HG03045 (cell line): Measurements from ENCODE around the gene NINJ2.

Source experiments
- ATAC-seq: cut with Tn5 transposase; IDR thresholded peaks from one replicate; pipeline ENCODE4 v1.9.1; 2021; ENCODE audit warnings: mild to moderate bottlenecking, moderate library complexity; ENCODE audit not compliant: unreplicated experiment

The NINJ2 gene

DNA sequence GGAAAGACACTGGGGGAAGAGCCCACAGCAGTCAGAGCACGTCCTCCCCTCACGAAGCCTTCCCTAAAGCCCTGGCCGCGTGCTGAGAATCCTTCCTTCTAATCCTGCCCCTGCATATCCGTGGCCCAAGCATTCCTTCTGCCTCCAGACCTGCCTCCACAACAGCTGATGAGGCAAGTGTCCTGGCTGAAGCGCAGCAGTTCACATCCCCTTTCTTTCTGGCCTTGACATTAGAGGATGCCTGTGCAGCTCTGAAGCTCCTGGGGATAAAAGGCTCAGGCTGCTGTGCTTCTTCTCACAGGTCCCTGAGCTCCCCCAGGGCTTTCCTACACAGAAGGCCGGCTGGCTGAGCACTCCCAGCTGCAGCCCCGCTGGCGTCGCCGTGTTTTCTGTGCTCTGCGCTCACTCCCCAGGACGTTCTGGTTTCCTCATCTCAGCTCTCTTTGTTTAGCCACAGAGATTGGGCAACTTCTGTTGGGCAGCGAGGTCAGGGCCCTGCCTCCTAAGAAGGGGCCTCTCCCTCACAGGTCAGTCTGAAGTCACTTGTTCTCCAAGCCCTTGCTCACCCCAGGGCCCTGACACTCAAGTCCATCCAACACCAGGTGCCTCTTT lies 45.8 kb downstream of the NINJ2 start:
- no peak for ATAC-seq

DNA sequence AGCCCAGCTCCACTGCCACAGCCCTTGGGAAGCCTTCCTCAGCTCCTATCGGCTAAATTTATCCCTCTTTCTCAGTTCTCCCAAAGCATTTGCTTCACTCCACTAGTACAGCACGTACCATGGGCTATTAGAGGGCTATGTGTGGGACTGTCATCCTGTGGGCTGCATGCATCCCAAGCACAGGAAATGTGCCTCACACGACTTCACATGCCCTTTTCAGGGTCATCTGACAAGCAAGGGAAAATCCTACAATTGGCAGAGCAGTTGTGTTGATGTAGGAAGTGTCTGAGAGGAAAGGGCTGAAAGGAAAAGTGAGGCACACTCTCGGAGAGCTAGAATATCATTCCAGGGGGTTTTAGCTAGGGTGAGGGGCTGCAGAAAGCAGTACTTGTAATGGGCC lies 47.6 kb downstream of the NINJ2 start:
- ATAC-seq, result no peak

DNA sequence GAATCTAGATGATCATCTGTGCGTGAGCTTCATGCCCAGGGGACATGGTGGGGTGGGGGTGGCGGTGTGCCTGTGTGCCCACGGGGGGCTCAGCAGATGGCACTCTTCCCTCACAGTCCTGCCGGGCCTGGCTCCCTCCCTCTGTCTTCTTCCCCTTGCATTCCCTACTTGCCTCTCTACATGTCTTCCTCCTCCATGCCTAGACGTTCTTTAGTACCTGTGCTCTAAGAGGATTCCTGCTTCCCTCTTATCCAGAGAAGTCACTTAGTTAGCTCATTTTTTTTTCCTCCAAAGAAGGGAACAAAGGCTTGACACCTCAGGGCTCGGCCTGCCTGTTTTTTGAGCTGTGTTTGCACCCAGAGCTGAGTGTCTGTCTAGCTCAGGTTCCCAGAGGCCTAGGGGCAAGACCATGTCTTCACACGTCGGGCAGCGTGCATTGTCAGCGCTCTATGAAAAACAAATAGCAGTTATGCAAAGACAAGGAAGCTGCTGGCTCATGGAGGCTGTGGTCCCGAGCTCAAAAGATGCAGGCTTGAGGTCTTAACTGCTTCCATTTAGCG lies 48.8 kb downstream of the NINJ2 start:
- no peak for ATAC-seq

DNA sequence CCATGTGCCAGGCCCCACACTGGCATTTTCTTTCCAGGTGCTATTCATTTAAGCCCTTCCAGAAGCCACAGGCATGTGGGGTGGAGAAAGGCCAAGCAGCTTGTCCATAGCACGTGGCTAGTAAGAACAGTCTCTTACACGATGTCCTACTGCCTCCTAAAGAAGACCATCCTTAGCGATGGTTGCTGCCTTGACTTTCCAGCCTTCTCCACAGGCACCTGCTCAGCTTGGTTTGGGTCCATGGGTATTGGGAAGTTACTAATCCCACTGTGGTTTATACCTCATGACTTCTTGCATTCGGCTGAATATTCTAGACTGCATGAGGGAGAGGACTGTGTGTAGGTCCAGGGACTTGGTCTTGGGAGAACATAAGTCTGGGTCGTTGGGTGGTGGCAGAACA lies 49.2 kb downstream of the NINJ2 start:
- ATAC-seq, result no peak

DNA sequence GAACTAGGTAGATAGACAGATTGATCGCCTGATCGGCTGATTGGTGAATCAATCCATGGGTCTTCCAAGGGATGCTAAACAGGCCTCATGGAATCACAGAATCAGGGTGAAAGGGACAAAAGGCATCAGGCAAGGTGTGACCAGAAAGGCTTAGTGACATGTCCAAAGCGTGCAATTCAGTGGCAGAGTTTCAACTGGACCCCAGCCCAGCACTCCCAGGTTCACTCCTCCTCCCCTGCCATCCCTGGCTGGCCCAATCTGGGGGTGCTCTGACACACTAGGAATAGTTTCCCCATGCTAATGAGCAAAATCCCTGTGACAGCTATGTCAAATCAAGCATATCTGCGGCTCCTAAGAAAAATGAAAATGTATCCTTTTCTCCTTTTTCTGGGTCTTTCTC lies 50.4 kb downstream of the NINJ2 start:
- ATAC-seq, result no peak

DNA sequence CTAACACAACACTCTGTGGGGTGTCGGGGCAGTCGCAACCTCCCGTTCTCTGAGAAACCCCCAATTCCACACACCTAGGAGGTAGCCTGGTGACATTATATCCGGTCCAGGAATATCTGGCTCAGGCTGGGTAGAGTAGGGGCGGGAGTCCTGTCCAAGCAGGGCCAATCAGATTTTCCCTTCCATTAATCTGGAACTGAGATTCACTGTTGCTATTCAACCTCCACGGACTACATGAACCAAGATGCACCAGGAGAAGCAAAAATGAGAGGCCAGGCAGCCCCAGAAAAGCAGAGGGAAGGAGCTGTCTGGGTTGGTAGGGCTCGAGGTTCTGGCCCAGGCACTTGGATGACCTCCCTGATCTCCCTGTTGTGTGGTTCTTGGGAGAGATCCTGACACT lies 51.0 kb downstream of the NINJ2 start:
- ATAC-seq, result no peak

DNA sequence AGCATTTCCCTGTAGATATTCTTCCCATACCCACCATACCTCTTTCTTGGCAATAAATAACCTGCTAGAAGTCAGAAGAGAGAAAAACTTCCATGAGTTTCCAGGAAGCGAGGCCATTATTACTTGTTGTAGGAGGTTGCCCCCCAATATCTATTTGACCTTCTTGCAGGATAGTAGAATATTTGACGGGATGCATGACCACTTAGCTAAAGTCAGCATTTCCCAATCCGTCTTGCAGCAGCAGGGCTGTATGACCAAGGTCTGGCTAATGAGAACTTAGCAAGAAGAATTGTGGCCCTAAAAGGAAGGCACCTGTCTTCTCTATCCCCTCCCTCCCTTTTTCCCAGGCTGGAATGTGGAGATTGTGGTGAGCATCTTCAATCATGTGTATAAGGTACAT lies 51.5 kb downstream of the NINJ2 start:
- ATAC-seq, result no peak

DNA sequence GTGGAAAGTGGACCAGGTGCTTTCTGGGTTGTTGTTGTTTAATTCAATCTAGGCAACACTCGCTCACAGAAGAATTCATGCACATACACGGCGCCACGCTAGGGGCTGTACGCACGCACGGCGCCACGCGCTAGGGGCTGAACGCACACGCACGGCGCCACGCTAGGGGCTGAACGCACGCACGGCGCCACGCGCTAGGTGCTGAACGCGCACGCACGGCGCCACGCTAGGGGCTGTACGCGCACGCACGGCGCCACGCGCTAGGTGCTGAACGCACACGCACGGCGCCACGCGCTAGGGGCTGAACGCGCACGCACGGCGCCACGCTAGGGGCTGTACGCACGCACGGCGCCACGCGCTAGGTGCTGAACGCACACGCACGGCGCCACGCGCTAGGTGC lies 54.3 kb downstream of the NINJ2 start:
- ATAC-seq, result no peak

DNA sequence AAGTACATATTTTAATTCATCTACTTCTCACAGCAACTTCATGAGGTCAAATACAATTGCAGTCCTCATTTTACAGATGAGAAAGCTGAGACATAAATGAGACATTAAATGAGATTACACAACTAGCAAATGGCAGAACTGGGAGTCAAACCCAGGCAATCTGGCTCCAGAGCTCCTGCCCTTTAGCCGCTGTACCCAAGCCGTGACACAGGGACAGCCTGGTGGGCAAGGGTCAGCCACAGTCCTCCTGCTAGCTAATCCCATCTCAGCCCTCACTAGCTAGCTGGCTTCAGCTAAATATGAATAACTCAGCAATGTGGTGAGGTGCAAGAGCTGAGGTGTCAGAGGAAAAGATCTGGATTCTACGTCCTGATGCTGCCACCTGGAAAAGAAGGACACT lies 54.8 kb downstream of the NINJ2 start:
- no peak for ATAC-seq

DNA sequence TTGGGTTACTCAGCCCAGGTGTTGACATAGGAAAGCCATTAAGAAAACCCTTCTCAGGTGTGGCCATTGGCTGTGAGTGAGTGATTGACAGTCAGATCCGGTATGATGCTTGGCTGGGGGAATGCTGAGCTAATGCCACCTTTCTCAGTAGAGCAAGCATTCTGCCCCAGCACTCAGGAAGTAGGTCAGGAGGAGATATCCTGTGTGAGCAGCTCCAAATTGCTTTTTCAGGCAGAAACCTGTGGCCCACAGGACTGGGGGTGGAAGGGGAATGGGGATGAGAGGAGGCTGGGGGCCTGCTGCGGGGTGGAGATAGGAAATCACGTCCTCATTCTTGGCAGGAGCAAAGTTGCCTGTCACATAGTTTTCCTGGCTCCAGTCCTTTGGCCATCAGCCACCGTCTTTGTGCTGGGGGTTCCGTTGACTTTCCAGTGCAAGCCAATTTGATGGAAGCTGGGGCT lies 55.7 kb downstream of the NINJ2 start:
- ATAC-seq, result no peak

DNA sequence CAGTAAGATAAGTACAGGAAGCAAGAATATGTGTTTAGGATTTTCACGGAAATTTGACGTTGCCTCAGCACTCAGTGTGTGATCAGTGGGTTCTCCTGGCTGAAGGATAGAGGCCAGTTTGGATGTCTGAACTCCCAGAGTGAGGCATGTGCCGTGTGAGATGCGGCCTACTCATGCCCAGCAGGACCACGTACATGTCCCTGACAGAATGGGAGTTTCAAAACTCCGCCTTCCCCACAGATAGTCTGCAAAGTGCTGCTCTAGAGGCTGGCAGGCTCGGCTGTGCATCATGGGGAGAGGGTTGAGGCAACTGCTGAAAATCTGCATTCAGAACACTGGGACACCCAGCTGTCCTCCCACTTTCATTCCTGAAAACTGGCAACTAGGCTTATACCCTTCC lies 58.3 kb downstream of the NINJ2 start:
- ATAC-seq, result no peak

DNA sequence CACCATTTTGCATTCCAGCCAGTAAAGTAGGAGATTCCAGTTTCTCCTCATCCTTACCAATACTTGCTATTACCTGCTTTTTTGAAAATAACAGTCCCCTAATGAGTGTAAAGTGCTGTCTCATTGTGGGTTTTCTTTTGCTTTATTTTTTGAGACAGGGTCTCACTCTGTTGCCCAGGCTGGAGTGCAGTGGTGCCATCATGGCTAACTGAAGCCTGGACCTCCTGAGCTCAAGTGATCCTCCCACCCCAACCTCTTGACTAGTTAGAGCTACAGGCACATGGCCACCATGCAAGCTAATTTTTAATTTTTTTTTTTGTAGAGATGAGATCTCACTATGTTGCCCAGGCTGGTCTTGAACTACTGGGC lies 60.6 kb downstream of the NINJ2 start:
- ATAC-seq, result no peak

DNA sequence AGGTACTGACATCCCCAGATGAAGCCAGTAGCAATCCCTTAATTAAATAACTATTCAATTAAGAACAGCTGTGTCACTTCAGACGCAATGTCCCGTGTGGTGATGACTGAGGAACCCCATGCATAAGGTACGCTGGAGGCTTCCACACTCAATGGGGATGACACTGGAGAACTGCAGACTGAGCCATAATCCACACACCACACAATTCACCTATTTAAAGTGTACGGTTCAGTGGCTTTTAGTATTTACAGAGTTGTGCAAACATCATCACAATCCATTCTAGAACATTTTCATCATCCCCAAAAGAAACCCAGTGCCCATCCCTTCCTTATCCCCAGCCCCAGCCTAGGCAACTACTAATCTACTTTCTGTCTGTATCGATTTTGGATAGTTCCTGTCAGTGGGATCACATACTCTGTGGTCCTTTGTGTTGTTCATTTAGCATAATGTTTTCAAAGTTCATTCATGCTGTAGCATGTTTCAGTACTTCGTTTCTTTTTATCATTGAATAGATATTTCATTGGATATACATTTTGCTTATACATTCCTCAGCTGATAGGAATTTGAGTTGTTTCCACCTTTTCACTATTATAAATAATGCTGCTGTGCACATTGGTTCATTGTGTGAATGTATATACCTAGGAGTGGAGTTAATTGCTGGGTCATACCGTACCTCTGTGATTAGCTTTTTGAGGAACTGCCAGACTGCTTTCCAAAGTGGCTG lies 61.1 kb downstream of the NINJ2 start:
- ATAC-seq, result no peak

DNA sequence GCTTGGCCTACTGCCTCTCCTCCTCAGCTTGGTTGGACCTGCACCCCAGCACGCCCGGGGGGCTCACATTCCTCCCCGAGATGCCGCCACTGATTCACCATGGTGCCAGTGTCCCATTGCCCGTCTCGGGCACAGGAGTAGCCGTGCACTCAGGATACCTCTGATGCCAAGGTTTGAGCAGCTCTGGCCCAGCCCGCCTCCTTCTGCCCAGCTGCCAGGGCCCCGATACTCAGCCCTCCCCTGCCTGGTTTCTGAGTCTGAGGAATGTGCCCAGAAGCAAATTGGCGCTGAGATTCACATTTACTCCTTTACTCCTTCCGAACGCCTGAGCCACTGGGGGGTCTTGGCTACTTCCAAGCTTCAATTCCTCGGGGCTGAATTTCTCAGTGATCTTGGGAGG lies 63.5 kb downstream of the NINJ2 start:
- no peak for ATAC-seq

DNA sequence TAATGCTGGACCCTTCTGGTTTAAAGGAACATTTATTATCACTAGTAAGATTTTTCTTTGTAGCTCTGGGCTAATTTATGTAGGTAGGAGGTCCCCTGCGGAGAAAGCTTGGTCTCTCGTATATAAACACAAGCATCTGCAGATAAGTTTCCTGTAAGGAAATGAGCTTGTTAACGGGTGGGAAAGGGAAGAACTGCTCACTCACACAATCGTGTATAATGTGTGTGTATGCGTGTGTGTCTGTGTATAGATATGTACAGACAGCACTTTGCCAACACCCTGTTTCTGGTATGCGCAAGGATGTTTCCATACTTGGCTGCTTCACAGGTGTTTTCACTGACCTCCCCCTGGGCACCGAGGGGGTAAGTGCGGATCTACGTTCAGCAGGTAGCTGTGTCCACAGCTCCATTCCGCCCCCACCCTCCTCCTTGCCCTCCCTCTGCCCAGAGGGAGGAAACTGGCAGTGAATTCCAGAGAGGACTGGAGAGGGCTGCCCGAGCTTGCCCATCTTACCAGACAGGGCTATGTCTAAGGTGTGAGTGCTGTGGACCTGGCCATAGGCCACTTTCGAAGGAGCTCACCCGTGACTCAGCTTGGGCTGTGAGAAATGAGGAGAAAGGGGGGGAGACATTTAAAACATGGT lies 65.2 kb downstream of the NINJ2 start:
- no peak for ATAC-seq

DNA sequence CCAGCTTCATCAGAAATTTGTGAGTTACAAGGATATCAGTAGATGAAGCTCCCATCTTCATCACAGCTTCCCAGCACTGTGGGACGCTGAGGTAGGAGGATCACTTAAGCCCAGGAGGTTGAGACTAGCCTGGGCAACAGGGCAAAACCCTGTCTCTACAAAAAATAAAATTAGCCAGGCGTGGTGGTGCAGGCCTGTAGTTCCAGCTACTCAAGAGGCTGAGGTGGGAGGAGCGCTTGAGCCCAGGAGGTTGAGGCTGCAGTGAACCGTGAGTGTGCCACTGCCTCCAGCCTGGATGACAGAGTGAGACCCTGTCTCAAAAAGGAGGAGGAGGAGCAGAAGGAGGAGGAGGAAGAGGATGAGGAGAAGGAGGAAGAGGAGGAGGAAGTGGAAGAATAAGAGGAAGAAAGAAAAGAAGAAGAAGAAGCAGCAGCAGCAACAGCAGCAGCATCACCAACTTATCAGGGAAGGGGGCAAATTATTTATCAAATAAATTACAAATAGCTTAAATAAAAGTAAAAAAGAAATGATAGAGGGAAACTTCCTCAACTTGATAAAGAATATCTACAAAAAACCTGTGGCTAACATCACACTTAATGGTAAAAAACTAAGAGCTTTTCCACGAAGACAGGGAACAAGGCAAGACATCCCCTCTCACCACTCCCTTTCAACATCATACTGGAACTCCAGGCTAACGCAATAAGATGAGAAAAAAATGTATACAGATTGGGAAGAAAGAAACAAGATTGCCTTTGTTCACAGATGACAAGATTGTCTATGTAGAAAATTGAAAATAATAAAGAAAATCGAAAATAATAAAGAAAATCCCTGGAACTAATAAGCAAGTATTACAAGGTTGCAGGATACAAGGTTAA lies 69.6 kb downstream of the NINJ2 start:
- no peak for ATAC-seq

DNA sequence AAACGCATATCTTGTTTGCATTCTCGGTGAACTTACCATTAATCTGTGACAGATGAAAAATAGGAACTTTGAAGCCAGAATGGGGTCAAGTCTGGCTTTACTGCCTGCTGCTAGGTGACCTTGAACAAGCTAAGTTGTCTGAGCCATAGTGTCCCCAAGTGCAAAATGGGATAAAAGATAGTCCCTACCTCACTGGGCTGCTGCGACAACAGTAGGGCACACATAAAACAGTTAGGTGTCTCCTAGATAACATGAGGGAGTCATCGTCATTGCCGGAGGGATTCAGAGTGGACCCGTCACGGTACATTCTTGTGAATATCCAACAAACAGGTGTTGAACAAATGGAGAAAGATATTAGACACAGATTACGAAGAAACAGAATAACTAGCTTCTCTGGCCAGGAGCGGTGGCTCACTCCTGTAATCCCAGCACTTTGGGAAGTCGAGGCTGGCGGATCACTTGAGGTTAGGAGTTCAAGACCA lies 71.2 kb downstream of the NINJ2 start:
- no peak for ATAC-seq

DNA sequence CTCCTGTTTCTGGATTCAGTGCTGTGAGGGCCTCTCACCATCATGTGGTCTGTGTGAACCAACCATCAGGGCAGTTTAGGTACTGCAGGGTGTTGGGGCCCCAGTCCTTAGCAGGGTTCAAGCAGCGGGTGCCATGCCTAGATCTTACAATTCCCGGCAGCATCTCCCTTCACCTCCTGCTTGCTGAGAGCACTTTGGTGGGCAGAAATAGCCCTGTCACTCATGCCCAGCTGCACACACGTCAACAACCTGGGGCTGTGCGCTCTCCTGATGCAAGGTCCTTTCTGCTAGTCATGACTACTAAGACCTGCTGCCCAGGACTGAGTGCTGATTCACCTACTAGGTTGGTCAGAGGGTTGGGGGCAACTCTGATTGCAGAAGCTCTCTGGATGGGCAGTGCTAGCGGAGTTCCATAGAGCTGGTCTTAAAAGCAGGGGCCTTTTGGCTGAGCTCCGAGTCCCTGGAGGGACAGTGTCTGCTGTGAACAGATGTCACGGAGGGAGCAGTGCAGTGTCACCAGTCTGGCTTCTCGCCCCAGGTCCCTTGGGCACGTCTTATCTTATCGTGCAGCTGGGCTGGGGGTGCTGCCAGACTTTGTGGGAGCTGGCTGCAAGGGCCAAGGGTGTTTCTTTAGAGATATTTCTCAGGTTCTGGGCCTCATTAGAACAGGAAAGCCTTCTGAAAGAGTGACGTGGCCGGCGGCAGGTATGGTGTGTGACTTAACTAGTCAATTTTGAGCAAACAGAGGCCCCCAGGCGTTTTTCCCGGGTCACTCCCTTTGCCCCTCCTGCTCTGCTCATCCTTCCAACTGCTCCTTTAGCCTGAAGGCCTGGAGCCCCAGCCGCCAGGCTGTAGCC lies 71.8 kb downstream of the NINJ2 start:
- ATAC-seq, result no peak

DNA sequence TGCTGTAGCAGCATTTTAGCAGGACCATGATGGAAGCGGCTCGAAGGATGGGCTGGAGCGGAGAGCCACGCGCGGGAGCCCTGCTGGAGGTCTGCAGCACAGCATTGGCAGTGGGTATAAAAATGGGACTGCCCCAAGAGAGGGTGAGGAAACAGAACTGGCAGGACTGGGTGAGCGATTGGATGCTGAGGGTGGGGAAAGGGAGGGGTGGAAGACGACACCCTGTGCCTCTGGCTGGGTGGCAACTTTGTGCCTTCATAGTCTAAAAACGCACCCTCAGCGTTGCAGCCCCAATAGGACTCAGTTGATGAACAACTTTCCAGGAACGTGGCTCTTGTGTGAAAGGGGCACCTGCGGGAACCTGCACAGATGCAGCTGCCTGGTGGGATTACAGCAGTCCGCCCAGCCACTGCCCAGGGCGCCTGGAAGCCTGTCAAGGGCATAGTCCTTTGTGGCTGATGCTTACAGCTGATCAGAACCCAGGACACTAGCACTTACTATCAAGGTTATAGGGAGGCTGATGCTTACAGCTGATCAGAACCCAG lies 73.0 kb downstream of the NINJ2 start:
- no peak for ATAC-seq

DNA sequence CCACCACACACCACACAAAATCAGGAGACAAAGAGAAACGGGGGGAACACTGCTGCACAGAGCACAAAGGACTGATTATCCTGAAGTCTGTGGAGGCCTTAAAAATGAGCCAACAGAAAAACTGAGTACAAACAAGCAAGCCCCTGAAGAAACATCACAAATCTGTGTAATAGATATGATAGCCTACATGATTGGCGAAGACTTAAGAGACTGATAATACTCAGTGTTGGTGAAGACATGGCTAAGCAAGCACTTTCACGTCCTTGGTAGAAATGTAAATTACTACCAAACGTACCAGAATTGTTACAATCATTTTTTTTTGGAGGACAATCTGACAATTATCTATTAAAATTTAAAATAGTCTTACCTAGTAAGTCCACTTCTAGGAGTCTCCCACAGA lies 74.6 kb downstream of the NINJ2 start:
- ATAC-seq, result no peak
